Cardiac atrium fibroblast (primary cell): ENCODE data around the gene ACAP2. TPM values are rescaled to one million over a fixed set of nuclear protein-coding genes. Genes with fewer than 3 reads are reported as not detected.

Experiments
- total RNA-seq: library from RNA; depleted of rRNA; stranded (reverse); fragments of >200 nt; gene quantifications from 2 replicates; pipeline ENCODE4 v1.2.3, GENCODE V29; 2015

Gene ACAP2, protein sequence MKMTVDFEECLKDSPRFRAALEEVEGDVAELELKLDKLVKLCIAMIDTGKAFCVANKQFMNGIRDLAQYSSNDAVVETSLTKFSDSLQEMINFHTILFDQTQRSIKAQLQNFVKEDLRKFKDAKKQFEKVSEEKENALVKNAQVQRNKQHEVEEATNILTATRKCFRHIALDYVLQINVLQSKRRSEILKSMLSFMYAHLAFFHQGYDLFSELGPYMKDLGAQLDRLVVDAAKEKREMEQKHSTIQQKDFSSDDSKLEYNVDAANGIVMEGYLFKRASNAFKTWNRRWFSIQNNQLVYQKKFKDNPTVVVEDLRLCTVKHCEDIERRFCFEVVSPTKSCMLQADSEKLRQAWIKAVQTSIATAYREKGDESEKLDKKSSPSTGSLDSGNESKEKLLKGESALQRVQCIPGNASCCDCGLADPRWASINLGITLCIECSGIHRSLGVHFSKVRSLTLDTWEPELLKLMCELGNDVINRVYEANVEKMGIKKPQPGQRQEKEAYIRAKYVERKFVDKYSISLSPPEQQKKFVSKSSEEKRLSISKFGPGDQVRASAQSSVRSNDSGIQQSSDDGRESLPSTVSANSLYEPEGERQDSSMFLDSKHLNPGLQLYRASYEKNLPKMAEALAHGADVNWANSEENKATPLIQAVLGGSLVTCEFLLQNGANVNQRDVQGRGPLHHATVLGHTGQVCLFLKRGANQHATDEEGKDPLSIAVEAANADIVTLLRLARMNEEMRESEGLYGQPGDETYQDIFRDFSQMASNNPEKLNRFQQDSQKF
- 32.7 and 45.1 TPM in 2 replicates for total RNA-seq

DNA sequence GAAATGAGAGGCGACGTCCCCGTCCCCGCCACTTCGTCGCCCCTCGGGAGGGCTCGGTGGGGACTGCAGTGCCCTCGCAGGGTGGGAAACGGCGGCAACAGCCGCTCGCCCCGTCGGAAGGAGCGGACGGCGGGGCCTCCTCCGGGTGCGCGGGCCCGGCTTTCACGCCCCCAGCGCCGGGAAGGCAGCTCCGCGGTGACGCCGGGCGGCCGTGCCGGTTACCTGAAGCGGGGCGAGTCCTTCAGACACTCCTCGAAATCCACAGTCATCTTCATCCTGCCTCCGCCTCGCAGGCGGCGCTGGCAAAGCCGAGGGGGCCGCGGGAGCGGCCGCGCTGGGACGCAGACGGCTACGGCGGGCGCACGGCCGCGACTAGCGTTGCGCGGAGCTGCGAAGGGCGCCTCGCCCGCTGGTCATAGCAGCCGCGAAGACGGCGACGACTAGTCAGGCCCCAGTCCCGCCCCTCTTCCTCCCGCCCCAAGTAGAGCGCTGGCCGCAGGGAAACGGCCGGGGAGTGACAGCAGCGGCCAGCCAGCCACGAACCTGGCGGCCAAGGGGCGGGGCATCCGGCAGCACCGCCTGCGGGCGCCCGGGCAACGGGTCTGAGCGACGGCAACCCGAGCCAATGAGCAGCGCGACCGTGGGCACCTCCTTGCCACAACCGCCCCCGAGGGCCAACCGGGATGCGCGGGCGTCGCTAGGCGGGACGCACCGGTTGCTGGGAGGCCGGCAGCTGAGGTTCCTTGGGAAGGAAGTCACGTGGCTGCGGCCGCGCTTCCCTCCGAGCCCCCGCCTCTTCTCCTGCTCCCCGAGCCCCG lies at the start of gene ACAP2:
Gene ACAP2 (minus strand): TSS at position 448 of the 818 bp plus-strand sequence. CDS start 173 bp downstream, at position 275.

DNA sequence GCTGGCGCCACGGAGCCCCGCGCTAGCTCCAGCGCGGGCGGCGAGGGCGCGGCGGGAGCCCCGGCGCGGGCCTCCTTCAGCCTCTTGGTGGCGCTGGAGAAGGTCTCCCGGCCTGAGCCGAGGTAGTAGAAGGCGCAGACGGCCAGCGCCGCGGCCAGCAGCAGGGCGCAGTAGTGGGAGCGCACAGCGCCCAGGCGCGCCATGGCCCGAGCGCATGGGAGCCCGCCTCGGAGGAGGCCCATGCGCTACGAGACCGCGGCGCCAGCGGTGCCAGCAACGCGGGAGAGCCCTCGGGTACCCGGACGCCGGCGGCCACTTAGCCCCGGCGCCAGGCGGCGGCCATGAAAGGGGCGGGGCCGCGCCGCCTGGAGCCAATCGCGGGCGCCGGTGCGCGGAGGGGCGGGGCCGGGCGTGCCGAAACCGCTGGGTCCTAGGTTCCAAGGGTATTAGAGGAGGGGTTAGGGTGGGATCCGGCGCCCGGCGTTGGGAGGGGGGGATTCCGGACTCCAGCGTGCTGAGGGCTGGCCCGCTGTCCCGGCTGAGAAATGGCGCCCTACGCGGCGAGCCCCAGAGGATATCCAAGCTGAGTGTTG lies 171.9 kb downstream of the ACAP2 start, which contains the start of gene XXYLT1:
Gene XXYLT1 (minus strand): TSS at position 343 of the 593 bp plus-strand sequence. CDS start 101 bp downstream, at position 242.

Other genes starting within 250 kb of the ACAP2 start
- gene XXYLT1, start 171.9 kb downstream of the ACAP2 start, total RNA-seq = 36.8 and 37.4 TPM in 2 replicates
- 56.9 and 63.2 TPM in 2 replicates for gene PPP1R2, start 100.3 kb upstream of the ACAP2 start, total RNA-seq
- 45.9 and 53.8 TPM in 2 replicates for gene APOD, start 140.9 kb upstream of the ACAP2 start, total RNA-seq